Activated T-helper 1 cell treated with Interleukin-2 at 50 U/mL for 16 hours (primary cell): ENCODE data around the gene PCGF3.
"Not testable (repeated sequence)": the region's sequence is repeated elsewhere in the genome, so short reads cannot be mapped to it uniquely, and the experiment has no call there.

Experiments
- DNase-seq: peaks from one replicate; pipeline ENCODE4 v3.0.0-alpha.2; 2020; ENCODE audit warnings: low read depth

The PCGF3 gene

GRCh38 chr4:668219-668618, 37.4 kb upstream of the PCGF3 start:
- not testable (repeated sequence) for DNase-seq

GRCh38 chr4:669806-670559, 35.6 kb upstream of the PCGF3 start:
- DNase-seq: not testable (repeated sequence)

- DNase-seq: no peak
Measured at GRCh38 chr4:671769-672168, 33.9 kb upstream of the PCGF3 start.

GRCh38 chr4:673349-674091, 32.1 kb upstream of the PCGF3 start:
- DNase-seq: no peak

GRCh38 chr4:674172-675035, 31.2 kb upstream of the PCGF3 start, which contains the start of the genes ATP5ME and MYL5:
Gene ATP5ME (minus strand): TSS chr4:674276. CDS start chr4:674247, 29 bp downstream.
Gene MYL5 (plus strand): TSS chr4:674542. CDS start chr4:678027, 3,485 bp downstream.
- DNase-seq: peak; percentile 98

GRCh38 chr4:675036-675882, 30.4 kb upstream of the PCGF3 start:
- DNase-seq: no peak

- no peak for DNase-seq
Measured at GRCh38 chr4:675980-676870, 29.4 kb upstream of the PCGF3 start.

GRCh38 chr4:676871-677235, 28.8 kb upstream of the PCGF3 start:
- DNase-seq: no peak

- no peak for DNase-seq
Measured at GRCh38 chr4:677431-678293, 28.0 kb upstream of the PCGF3 start.

GRCh38 chr4:678331-679103, 27.1 kb upstream of the PCGF3 start:
- no peak for DNase-seq

GRCh38 chr4:679104-679481, 26.5 kb upstream of the PCGF3 start:
- no peak for DNase-seq

- DNase-seq: no peak
Measured at GRCh38 chr4:679629-680028, 26.0 kb upstream of the PCGF3 start.

- DNase-seq: no peak
Measured at GRCh38 chr4:680091-680490, 25.5 kb upstream of the PCGF3 start.

- DNase-seq: no peak
Measured at GRCh38 chr4:680551-680927, 25.1 kb upstream of the PCGF3 start.

GRCh38 chr4:680928-681645, 24.5 kb upstream of the PCGF3 start:
- peak; percentile 38 for DNase-seq

GRCh38 chr4:681736-682451, 23.7 kb upstream of the PCGF3 start:
- DNase-seq: no peak

GRCh38 chr4:682490-683172, 23.0 kb upstream of the PCGF3 start:
- no peak for DNase-seq
